ENCODE data around the gene RFNG. TPM values are rescaled to one million over a fixed set of nuclear protein-coding genes. Genes with fewer than 3 reads are reported as not detected.

The RFNG gene
- total RNA-seq, 1 donor from 2014 or later, result 40.2 TPM

DNA sequence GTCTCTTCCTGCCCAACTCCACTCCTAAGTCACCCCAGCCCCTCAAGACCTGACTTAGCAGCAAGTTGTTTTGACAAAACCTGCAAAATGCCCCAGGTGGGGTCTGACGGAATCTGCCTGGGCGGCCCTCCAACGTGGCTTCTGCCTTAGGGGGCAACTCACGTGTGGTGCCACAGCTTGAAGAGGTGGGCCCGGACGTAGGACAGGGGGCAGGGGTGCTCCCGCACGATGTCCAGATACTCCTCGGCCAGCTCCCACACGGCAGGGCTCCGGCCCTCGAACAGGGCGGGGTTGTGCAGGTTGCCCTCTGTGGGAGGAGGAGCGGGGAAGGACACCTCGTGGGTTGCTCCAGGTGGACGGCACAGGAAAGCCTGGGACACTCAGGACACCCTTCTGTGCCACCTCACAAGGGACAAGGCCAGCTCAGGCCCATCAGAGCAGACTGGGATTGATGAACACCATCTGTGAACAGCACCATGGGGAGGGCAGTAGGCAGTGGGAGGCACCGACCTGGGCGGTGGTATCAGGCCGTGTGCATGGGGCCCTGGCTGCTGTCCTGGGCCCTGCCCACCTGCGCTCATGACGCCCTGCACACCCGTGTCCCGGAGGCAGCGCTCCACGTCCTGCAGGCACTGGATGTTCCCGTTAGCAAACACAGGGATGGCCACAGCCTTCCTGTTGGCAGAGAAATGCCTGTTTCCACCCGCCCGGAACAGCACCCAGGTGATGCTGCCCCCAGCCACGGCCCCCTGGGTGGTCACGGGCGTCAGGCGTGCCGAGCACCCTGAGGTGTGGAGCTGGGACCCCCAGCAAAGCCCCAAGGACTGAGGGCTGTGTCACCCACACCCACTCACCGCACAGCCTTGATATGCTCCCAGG lies 9.7 kb upstream of the RFNG start:
- Histone ChIP-seq H4K20me1 (ENCODE audit: insufficient read depth, low read length) (peaks cover 48% of the 10 kb centered on the region), H3K36me3 (ENCODE audit: insufficient read depth, low read length) (peaks cover 5% of the 10 kb centered on the region), H3K4me1 (ENCODE audit: insufficient read depth, low read length) (peaks cover 12% of the 10 kb centered on the region), H3K9ac (ENCODE audit: low read length) (no peak overlapping the region), H3K79me2 (ENCODE audit: insufficient read depth, low read length) (peaks cover 29% of the 10 kb centered on the region), H2AFZ (ENCODE audit: low read depth, low read length) (no peak overlapping the region), H3K4me2 (ENCODE audit: low read length) (no peak overlapping the region), H3K27ac (ENCODE audit: low read depth, low read length) (no peak overlapping the region), H3K27me3 (ENCODE audit: insufficient read depth, low read length) (no peaks in the 10 kb centered on the region), H3K9me3 (ENCODE audit: insufficient read depth, low read depth, low read length) (no peaks in the 10 kb centered on the region), H3K4me3 (ENCODE audit: insufficient read depth, low read depth, low read length) (no peak overlapping the region)
- H3K27me3 Mint-ChIP-seq (ENCODE audit: low read depth, unreplicated experiment), result no peaks in the 10 kb centered on the region
- H3K4me1 Mint-ChIP-seq (ENCODE audit: low read depth, unreplicated experiment), result no peaks in the 10 kb centered on the region
- FAIRE-seq (no peak), DNase-seq (ENCODE audit: low read depth) (no peak)
- peaks cover 3% of the 10 kb centered on the region for H3K36me3 Mint-ChIP-seq (ENCODE audit: low read depth, unreplicated experiment)
- no peak overlapping the region for H3K4me3 Mint-ChIP-seq (ENCODE audit: unreplicated experiment)
- no peak overlapping the region for H3K27ac Mint-ChIP-seq (ENCODE audit: unreplicated experiment)
- H3K9me3 Mint-ChIP-seq (ENCODE audit: unreplicated experiment), result no peaks in the 10 kb centered on the region
- TF ChIP-seq, protein P1, sequence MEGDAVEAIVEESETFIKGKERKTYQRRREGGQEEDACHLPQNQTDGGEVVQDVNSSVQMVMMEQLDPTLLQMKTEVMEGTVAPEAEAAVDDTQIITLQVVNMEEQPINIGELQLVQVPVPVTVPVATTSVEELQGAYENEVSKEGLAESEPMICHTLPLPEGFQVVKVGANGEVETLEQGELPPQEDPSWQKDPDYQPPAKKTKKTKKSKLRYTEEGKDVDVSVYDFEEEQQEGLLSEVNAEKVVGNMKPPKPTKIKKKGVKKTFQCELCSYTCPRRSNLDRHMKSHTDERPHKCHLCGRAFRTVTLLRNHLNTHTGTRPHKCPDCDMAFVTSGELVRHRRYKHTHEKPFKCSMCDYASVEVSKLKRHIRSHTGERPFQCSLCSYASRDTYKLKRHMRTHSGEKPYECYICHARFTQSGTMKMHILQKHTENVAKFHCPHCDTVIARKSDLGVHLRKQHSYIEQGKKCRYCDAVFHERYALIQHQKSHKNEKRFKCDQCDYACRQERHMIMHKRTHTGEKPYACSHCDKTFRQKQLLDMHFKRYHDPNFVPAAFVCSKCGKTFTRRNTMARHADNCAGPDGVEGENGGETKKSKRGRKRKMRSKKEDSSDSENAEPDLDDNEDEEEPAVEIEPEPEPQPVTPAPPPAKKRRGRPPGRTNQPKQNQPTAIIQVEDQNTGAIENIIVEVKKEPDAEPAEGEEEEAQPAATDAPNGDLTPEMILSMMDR (IDR thresholded peaks at IDR 0.05; ENCODE audit: insufficient read depth, low read depth, low read length), result no peak
- TF ChIP-seq EZH2 (IDR thresholded peaks at IDR 0.05; ENCODE audit: insufficient read depth, low read length), result no peak

DNA sequence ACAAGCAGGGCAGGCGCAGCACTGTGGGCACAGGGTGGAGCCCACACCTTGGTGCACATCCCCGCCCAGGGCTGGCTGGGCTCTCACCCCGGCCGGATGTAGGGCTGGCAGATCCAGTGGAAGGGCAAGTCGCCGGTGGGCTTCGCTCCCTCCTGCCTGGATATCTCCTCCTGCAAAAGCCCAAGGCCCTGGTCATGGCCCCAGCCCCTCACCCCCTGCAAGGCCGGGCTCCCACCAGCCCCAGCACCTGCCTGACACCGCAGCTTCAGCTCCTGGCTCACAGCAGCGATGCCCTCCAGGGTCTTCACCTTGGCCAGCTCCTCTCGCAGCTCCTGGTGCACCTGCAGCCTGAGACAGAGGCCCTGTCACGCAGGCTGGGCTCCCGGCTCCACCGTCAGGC lies 9.0 kb upstream of the RFNG start:
- Mint-ChIP-seq H3K27ac (ENCODE audit: unreplicated experiment) (no peak overlapping the region), H3K27me3 (ENCODE audit: low read depth, unreplicated experiment) (no peaks in the 10 kb centered on the region), H3K9me3 (ENCODE audit: unreplicated experiment) (no peaks in the 10 kb centered on the region), H3K36me3 (ENCODE audit: low read depth, unreplicated experiment) (peaks cover 3% of the 10 kb centered on the region), H3K4me1 (ENCODE audit: low read depth, unreplicated experiment) (no peaks in the 10 kb centered on the region), H3K4me3 (ENCODE audit: unreplicated experiment) (no peak overlapping the region)
- Histone ChIP-seq H3K4me3 (ENCODE audit: insufficient read depth, low read depth, low read length) (no peak overlapping the region), H3K27ac (ENCODE audit: low read depth, low read length) (no peak overlapping the region), H3K9ac (ENCODE audit: low read length) (no peak overlapping the region), H3K4me1 (ENCODE audit: insufficient read depth, low read length) (peaks cover 7% of the 10 kb centered on the region), H3K27me3 (ENCODE audit: insufficient read depth, low read length) (no peaks in the 10 kb centered on the region), H3K36me3 (ENCODE audit: insufficient read depth, low read length) (peaks cover 5% of the 10 kb centered on the region), H3K9me3 (ENCODE audit: insufficient read depth, low read depth, low read length) (no peaks in the 10 kb centered on the region), H4K20me1 (ENCODE audit: insufficient read depth, low read length) (peaks cover 54% of the 10 kb centered on the region), H3K79me2 (ENCODE audit: insufficient read depth, low read length) (peaks cover 23% of the 10 kb centered on the region), H3K4me2 (ENCODE audit: low read length) (no peak overlapping the region), H2AFZ (ENCODE audit: low read depth, low read length) (no peak overlapping the region)
- TF ChIP-seq, protein P1 (IDR thresholded peaks at IDR 0.05; ENCODE audit: insufficient read depth, low read depth, low read length), result no peak
- TF ChIP-seq EZH2 (IDR thresholded peaks at IDR 0.05; ENCODE audit: insufficient read depth, low read length), result no peak
- DNase-seq (ENCODE audit: low read depth) (no peak), FAIRE-seq (no peak)

DNA sequence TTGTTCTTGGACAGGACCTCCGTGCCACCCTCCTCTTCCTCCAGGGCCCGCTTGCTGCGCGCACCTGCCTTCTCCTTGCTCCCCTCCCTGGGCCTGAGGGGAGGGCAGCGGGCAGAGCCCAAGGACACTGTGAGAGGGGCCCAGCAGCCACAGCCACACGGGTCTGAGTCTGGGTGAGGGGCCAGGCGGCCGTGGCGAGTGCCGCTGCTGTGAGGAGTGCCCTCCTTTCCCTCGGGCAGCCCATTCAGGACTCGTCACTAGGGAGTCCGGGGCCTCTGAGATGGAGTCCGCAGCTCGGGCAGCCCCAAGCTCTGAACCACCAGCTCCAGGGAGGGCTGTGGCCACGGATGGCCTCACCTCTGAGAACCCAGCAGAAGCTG lies 8.4 kb upstream of the RFNG start:
- Histone ChIP-seq H3K4me1 (ENCODE audit: insufficient read depth, low read length) (peaks cover 4% of the 10 kb centered on the region), H2AFZ (ENCODE audit: low read depth, low read length) (no peak overlapping the region), H4K20me1 (ENCODE audit: insufficient read depth, low read length) (peaks cover 57% of the 10 kb centered on the region), H3K79me2 (ENCODE audit: insufficient read depth, low read length) (peaks cover 22% of the 10 kb centered on the region), H3K9me3 (ENCODE audit: insufficient read depth, low read depth, low read length) (no peaks in the 10 kb centered on the region), H3K4me3 (ENCODE audit: insufficient read depth, low read depth, low read length) (no peak overlapping the region), H3K27ac (ENCODE audit: low read depth, low read length) (no peak overlapping the region), H3K27me3 (ENCODE audit: insufficient read depth, low read length) (no peaks in the 10 kb centered on the region), H3K4me2 (ENCODE audit: low read length) (no peak overlapping the region), H3K36me3 (ENCODE audit: insufficient read depth, low read length) (peaks cover 5% of the 10 kb centered on the region), H3K9ac (ENCODE audit: low read length) (no peak overlapping the region)
- TF ChIP-seq, protein P1 (IDR thresholded peaks at IDR 0.05; ENCODE audit: insufficient read depth, low read depth, low read length), result no peak
- no peak for TF ChIP-seq EZH2 (IDR thresholded peaks at IDR 0.05; ENCODE audit: insufficient read depth, low read length)
- Mint-ChIP-seq H3K36me3 (ENCODE audit: low read depth, unreplicated experiment) (peaks cover 3% of the 10 kb centered on the region), H3K27ac (ENCODE audit: unreplicated experiment) (no peak overlapping the region), H3K9me3 (ENCODE audit: unreplicated experiment) (no peaks in the 10 kb centered on the region), H3K27me3 (ENCODE audit: low read depth, unreplicated experiment) (no peaks in the 10 kb centered on the region), H3K4me1 (ENCODE audit: low read depth, unreplicated experiment) (no peaks in the 10 kb centered on the region), H3K4me3 (ENCODE audit: unreplicated experiment) (no peak overlapping the region)
- FAIRE-seq, result no peak
- no peak for DNase-seq (ENCODE audit: low read depth)
